Activated gamma-delta T cell (primary cell): ENCODE measurements around the gene SCCPDH.
"Not testable (repeated sequence)": the region's sequence is repeated elsewhere in the genome, so short reads cannot be mapped to it uniquely, and the experiment has no call there.

Experiments
- DNase-seq: peaks from one replicate; lab custom pipeline; 2025; lab: John Stamatoyannopoulos, UW
- total RNA-seq, 2 donors: gene quantifications; one replicate each; lab custom pipeline; 2026; lab: John Stamatoyannopoulos, UW

Gene SCCPDH
- 27.5 to 28.0 reads per million in 2 donors for total RNA-seq

- peak; percentile 53 for DNase-seq
These were observed at the start of gene SCCPDH for GRCh38 chr1:246724016-246724730. Gene SCCPDH, plus strand, starts transcription at chr1:246724409. Its CDS starts 14 bp downstream, at chr1:246724423.

- no peak for DNase-seq
These were observed 46.4 kb upstream of the SCCPDH start for GRCh38 chr1:246677842-246678241.

DNA sequence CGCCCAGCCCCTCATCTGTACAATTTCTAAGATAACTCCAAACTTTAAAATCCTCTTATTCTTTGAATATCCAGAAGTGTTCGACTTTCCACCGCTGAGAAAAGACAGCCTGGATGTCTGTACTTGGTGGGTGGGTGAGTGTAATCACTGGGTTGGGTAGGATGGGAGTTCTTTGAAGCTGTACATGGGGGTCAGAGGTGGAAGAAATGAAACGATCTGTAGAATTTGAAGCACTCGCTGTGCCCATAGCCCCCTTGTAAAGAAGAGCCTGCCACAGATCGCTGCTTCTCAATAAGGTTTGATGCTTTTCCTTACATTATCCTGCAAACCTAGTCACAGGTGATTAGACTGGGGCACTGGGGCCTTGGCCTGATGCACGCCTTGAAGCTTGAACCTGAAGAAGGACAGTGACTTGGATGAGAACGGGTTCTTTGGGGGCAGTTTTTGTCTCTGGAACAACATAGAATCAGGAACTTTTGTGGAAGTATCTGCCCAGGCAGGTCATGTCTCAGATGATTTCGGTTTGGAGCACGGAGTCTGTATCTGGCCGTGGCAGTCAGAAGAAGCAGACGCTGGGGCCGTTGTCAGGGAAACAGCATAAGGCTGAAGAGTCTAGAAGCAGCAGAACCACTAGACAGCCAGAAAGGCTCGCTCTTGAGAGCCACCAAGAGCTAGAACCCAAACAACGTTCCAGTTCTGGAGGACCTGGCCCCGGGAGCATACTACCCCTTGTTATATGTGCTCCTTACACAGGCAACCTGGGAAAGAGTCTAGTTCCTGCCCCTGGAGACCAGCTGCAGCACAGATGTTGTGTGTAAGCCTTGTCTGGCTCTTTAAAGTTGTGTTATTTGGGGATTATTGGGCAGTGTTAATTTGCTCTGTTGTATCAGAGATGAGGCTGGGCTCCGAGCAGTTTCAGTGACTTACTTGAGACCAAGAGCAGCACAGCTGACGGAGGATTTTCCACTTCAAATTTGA is 45.1 kb upstream of the SCCPDH start:
- no peak for DNase-seq

GRCh38 chr1:246679794-246680177 is 44.4 kb upstream of the SCCPDH start:
- no peak for DNase-seq

DNA sequence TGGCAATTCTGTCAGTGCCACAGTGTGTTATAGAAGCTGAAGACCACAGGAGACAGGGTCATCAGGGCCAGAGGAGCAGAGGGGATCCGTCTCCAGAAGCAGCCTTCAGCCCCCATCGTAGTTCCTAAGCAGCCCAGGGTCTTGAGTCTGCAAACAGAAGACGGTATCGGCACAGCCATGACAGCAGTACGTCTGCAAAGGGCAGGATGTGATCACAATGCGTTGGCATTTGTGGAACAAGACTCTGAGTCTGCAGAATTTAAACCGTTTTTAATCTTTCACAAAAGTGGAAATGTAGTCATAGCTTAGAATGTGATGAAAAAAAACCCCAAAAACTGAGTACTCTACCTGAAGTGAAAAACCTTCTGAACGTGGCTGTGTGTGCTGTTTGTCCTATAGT is 44.0 kb upstream of the SCCPDH start:
- no peak for DNase-seq

GRCh38 chr1:246680696-246681130 is 43.5 kb upstream of the SCCPDH start:
- DNase-seq = no peak

- no peak for DNase-seq
These were observed 42.0 kb upstream of the SCCPDH start for GRCh38 chr1:246681900-246682895.

DNA sequence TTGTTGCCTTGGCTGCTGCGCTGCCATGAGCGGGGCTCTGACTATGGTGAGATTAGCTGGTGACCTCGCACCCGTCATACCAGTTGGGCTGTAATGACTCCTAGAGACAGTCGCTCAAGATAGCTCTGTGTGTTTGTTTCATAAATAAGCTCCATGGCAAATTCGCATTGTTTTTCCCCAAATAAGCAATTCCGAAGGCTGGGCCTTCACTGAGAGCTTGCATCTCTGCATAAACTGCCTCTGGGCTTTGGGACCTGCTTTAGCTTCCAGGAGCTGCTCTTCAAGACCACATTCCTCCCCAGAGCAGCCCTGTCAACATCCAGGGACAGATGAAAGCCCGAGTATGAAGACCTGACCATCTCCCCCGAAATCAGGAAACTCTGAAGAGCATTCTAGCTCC is 40.7 kb upstream of the SCCPDH start:
- no peak for DNase-seq

DNA sequence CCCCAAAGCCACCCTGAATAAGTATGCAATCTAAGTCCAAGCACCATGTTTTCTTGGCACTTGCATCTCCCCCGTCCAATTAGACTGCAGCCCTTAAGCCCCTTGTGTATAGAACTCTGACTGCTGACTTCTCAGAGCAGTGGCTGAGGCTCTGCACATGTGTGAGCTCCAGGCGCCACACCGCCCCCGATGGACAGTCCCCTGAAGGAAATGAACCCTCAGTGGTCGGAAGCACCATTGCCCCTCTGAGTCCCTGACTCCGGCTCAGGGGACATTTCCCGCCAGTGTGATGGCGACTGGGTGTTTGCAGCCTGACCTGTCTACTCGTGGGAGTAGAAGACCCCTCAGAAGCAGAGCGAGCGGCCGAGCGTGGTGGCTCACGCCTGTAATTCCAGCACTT is 37.2 kb upstream of the SCCPDH start:
- no peak for DNase-seq

GRCh38 chr1:246689409-246690008 is 34.7 kb upstream of the SCCPDH start:
- no peak for DNase-seq

GRCh38 chr1:246690100-246690499 is 34.1 kb upstream of the SCCPDH start:
- DNase-seq = no peak

DNA sequence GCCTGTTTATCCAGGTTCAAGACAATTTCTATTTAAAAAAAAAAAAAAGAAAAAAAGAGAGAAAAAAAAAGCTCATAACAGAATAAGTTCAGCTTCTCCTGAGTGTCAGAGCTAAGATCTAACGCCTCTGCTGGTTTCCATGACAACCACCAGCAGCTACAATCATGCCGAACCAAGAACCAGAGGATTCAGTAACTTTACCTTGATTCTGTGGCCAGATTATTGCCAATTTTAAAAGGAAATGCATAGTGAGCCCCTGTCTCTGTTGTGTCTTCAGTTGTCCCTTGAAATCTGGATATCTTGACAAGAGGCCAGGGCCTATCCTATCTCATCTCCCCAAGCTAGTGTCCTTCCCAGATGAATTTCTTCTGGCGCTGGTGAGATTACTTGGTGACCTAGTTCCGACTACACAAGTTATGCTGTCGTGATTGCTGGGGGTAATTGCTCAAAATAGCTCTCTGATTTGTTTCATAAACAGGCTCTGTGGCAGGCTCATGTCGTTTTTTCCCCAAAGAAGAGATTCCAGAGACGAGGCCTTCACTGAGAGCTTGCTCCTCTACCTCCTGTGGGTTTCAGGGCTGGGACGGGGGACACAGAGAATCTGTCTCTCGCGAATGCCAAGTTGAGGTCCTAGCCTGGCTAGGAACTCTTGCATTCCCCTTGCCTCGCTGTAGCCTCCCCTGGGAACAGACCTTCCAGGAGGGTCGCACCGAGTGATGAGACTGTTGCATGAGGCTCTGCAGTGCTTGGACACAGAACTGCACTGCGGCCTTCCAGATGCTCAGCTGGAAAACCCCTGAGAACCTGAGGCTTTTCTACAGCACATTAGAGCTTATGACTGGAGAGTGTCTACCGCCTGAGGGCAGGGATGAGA is 32.4 kb upstream of the SCCPDH start:
- no peak for DNase-seq

- DNase-seq = not testable (repeated sequence)
These were observed 29.9 kb upstream of the SCCPDH start for GRCh38 chr1:246694213-246694895.

DNA sequence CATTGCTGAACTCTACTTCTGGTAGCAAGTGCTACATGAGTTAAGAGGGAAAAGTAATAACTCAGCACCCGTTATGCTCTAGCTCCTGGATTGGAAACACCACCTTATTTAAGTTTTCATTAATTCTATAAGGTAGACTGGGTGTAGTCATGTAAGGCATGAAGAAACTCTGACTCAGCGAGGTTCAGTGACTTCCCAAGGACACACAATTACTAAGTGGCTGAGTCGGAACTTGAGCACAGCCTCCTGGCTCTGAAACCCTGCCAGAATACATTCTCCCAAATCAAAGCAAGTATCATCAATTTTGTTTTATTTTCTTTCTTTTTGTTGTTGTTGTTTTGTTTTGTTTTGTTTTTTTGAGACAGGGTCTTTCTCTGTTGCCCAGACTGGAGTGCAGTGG is 29.1 kb upstream of the SCCPDH start:
- no peak for DNase-seq

GRCh38 chr1:246695666-246696065 is 28.5 kb upstream of the SCCPDH start:
- DNase-seq = no peak

DNA sequence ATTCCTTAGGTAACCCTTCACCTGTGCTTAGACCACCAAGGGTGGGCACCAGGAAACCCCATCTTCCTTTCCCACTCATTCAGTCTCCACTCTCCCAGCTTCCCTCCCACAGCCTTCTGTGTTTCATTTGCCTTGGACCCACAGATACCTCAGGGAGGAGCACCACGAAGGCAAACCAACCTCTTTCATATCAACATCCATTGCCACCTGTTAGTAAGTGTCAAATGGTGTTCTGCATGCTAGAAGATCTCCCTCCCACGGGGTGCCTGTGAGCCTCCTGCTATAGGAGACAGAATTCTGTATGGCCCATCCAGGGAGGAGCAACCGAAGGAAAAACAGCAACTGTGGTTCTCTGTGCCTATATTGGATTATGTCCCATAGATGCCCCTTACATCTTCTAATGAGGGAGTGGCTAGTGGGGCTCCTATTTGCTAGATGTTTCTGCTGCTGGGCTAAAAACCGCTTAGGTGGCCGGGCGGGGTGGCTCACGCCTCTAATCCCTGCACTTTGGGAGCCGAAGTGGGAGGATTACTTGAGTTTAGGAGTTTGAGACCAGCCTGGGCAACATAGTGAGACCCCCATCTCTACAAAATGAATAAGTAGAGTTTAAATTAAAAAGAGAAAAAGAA is 25.6 kb upstream of the SCCPDH start:
- no peak for DNase-seq

DNA sequence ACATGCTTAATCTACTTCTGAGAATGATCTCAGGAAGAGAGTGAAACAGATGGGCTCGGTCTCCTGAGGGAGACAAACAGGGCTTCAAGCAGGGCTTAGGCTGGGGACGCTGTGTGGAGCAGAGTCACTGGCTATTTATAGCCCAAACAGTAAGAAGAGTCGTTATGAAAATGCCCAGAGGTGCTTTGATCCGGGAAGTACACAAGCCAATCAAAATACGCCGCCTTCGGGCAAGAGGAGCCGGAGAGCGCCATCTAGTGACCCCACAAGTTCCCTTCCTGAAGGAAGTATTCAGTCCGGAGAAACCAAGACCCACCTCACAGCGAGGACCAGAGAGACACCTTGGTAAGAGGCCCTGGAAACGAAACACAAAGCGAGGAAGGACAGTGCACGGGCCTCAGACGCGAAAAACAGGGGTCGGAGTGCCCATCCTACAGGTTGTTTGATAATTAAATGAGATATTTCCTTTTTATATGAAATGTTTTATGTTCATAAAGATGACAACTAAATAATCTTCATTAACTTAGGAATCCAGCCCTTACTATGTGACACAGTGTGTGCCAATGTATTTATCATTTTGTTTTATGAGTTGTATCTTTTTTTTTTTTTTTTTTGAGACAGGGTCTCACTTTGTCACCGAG is 25.0 kb upstream of the SCCPDH start:
- DNase-seq = no peak

DNA sequence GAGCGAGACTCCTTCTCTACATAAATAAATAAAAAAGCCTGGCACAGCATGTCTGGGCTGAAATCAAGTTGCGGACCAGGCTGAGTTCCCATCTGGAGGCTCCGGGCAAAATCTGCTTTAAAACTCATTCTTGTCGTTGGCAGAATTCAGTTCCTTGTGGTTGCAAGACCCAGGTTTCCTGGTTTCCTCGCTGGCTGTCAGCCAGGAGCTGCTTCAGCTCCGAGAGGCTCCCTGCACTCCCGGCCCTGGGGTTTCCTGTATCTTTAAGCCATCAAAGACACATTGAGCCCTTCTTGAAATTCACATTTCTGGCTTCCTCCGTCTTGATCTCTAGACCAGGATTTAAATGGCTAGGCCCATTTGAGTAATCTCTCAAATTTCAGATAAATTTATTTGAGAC is 20.6 kb upstream of the SCCPDH start:
- no peak for DNase-seq

GRCh38 chr1:246705368-246705767 is 18.8 kb upstream of the SCCPDH start:
- DNase-seq = no peak
